Neural cell (in vitro differentiated cells): Measurements from ENCODE around the gene BRD3. TPM values are rescaled to one million over a fixed set of nuclear protein-coding genes. Genes with fewer than 3 reads are reported as not detected.

Experiments
- H2AFZ ChIP-seq: fragments of 200-600, 300-800 bp; sonication (generic), shearing (Covaris generic); 2 replicates; pipeline ENCODE4 v1.6.0; 2014; ENCODE audit warnings: low read depth, mild to moderate bottlenecking, antibody characterized with exemption, low read length, moderate library complexity
- H3F3A ChIP-seq: fragments of 200-600 bp; shearing (Covaris generic); 2 replicates; pipeline ENCODE4 v1.6.1; 2016; ENCODE audit warnings: mild to moderate bottlenecking, moderate library complexity, mixed read lengths, antibody characterized with exemption, low read length; ENCODE audit not compliant: insufficient read depth, poor library complexity, severe bottlenecking
- H3K27ac ChIP-seq: fragments of 200-600, 300-800 bp; sonication (generic), shearing (Covaris generic); 2 replicates; pipeline ENCODE4 v1.5.1; 2014; ENCODE audit warnings: mild to moderate bottlenecking, low read length, moderate library complexity
- H3K27me3 ChIP-seq: fragments of 300-800, 200-600 bp; sonication (generic), shearing (Covaris generic); 2 replicates; pipeline ENCODE4 v1.6.0; 2014; ENCODE audit warnings: mild to moderate bottlenecking, low read depth, low read length, moderate library complexity; ENCODE audit not compliant: insufficient read depth
- H3K36me3 ChIP-seq: fragments of 300-800, 200-600 bp; sonication (generic), shearing (Covaris generic); 2 replicates; pipeline ENCODE4 v1.5.1; 2014; ENCODE audit warnings: mild to moderate bottlenecking, antibody characterized with exemption, low read length, moderate library complexity; ENCODE audit not compliant: insufficient read depth
- H3K4me2 ChIP-seq: fragments of 300-800, 200-600 bp; sonication (generic), shearing (Covaris generic); 2 replicates; pipeline ENCODE4 v1.6.0; 2014; ENCODE audit warnings: mild to moderate bottlenecking, low read length
- H3K4me3 ChIP-seq: fragments of 300-800, 200-600 bp; sonication (generic), shearing (Covaris generic); 2 replicates; pipeline ENCODE4 v1.5.1; 2014; ENCODE audit warnings: mild to moderate bottlenecking, low read length, moderate library complexity
- H3K79me2 ChIP-seq: fragments of 200-600 bp; shearing (Covaris generic); replicated peaks from 2 replicates; pipeline ENCODE4 v1.6.0; 2014; ENCODE audit warnings: mild to moderate bottlenecking, low read length, moderate library complexity; ENCODE audit not compliant: insufficient read depth
- H3K9ac ChIP-seq: fragments of 300-800, 200-600 bp; sonication (generic), shearing (Covaris generic); 2 replicates; pipeline ENCODE4 v1.6.1; 2016; ENCODE audit warnings: mild to moderate bottlenecking, low read length, mixed read lengths
- H3K9me2 ChIP-seq: fragments of 200-600 bp; shearing (Covaris generic); 2 replicates; pipeline ENCODE4 v1.6.1; 2016; ENCODE audit warnings: mild to moderate bottlenecking, low read length, mixed read lengths; ENCODE audit not compliant: insufficient read depth
- H3K9me3 ChIP-seq: fragments of 200-600, 300-800 bp; sonication (generic), shearing (Covaris generic); 2 replicates; pipeline ENCODE4 v1.6.1; 2016; ENCODE audit warnings: mild to moderate bottlenecking, mixed run types, low read length, moderate library complexity, mixed read lengths
- H4K20me1 ChIP-seq: fragments of 200-600 bp; shearing (Covaris generic); 2 replicates; pipeline ENCODE4 v1.6.1; 2016; ENCODE audit warnings: mild to moderate bottlenecking, mixed run types; ENCODE audit not compliant: insufficient read depth
- CTCF ChIP-seq: fragments of 450-650 bp; IDR thresholded peaks from 2 replicates; pipeline ENCODE4 v1.5.1; 2014; ENCODE audit warnings: antibody characterized with exemption, mild to moderate bottlenecking, moderate library complexity; ENCODE audit not compliant: poor library complexity, severe bottlenecking
- EP300 ChIP-seq: fragments of 450-650 bp; conservative IDR thresholded peaks from 2 replicates; pipeline ENCODE4 v1.6.1; 2014; ENCODE audit warnings: antibody characterized with exemption, mild to moderate bottlenecking, moderate library complexity; ENCODE audit not compliant: poor library complexity, severe bottlenecking
- EZH2 ChIP-seq: fragments of 200-600, 300-800 bp; shearing (Covaris generic), sonication (generic); IDR thresholded peaks from 2 replicates; pipeline ENCODE4 v1.6.1; 2014; ENCODE audit warnings: antibody characterized with exemption, low read length, borderline replicate concordance, mild to moderate bottlenecking; ENCODE audit not compliant: insufficient read depth, poor library complexity, severe bottlenecking
- MXI1 ChIP-seq: fragments of 450-650 bp; conservative IDR thresholded peaks from 2 replicates; pipeline ENCODE4 v1.6.1; 2014; ENCODE audit warnings: antibody characterized with exemption, mild to moderate bottlenecking; ENCODE audit not compliant: poor library complexity, severe bottlenecking
- POLR2AphosphoS5 ChIP-seq: IDR thresholded peaks from 2 replicates; pipeline ENCODE4 v1.6.1; 2012
- RAD21 ChIP-seq: fragments of 450-650 bp; conservative IDR thresholded peaks from 2 replicates; pipeline ENCODE4 v1.6.1; 2014; ENCODE audit warnings: antibody characterized with exemption, mild to moderate bottlenecking, moderate library complexity
- SMC3 ChIP-seq: fragments of 450-650 bp; conservative IDR thresholded peaks from 2 replicates; pipeline ENCODE4 v1.6.1; 2014; ENCODE audit warnings: antibody characterized with exemption, mild to moderate bottlenecking, moderate library complexity; ENCODE audit not compliant: poor library complexity
- TAF1 ChIP-seq: IDR thresholded peaks from 2 replicates; pipeline ENCODE4 v1.6.1; 2012; ENCODE audit warnings: low read depth
- polyA plus RNA-seq: library from polyadenylated mRNA; depleted of rRNA; stranded (reverse); fragments of >200 nt; gene quantifications from 2 replicates; pipeline ENCODE4 v1.2.3, GENCODE V29; 2014
- TF ChIP-seq, protein P1 (sequence below): IDR thresholded peaks from 2 replicates; pipeline ENCODE4 v1.6.1; 2012; ENCODE audit warnings: borderline replicate concordance

Gene BRD3
- polyA plus RNA-seq, 1 donor from 2014 or later: 17.6 TPM

DNA sequence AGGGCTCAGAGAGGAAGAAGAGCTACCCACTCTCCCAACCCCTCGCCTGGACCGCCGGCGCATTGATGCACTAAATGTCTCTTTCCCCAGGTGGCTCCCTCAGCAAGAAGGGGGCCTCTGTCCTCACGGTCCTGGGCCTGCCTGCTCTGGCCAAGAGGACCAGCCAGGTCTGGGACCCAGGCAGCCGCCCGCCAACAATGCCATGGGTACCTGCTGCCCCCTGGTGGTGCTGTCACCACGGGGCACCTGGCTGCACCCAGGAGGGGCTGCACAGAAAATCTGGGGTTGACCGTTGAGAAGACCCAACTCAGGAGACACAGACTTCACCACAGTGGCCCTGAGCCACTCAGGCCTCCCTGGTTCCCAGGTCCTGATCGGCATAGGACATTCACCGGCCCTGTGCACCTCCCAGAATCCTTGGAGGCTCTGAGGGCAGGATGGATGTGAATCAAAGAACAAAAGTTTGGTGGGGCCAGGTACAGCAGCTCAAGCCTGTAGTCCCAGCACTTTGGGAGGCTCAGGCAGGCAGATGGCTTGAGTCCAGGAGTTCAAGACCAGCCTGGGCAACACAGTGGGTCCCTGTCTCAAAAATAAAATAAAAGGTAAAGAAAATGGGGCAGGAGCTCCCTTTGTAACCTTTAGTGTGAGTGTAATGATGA, 73.3 kb downstream of the BRD3 start:
- Histone ChIP-seq H3F3A (no peaks in the 10 kb centered on the region), H3K4me3 (no peak overlapping the region), H3K36me3 (no peaks in the 10 kb centered on the region), H3K4me2 (no peak overlapping the region), H2AFZ (no peak overlapping the region), H3K9me3 (no peaks in the 10 kb centered on the region), H3K27me3 (no peaks in the 10 kb centered on the region), H3K27ac (no peak overlapping the region), H3K9me2 (no peaks in the 10 kb centered on the region), H3K9ac (no peak overlapping the region), H3K79me2 (peaks cover 18% of the 10 kb centered on the region), H4K20me1 (no peaks in the 10 kb centered on the region)
- TF ChIP-seq RAD21 (peak; percentile 99), SMC3 (peak; percentile 99), POLR2AphosphoS5 (no peak), TAF1 (no peak), CTCF (peak; percentile 99), EZH2 (no peak), MXI1 (no peak), EP300 (peak; percentile 9)
- TF ChIP-seq, protein P1, sequence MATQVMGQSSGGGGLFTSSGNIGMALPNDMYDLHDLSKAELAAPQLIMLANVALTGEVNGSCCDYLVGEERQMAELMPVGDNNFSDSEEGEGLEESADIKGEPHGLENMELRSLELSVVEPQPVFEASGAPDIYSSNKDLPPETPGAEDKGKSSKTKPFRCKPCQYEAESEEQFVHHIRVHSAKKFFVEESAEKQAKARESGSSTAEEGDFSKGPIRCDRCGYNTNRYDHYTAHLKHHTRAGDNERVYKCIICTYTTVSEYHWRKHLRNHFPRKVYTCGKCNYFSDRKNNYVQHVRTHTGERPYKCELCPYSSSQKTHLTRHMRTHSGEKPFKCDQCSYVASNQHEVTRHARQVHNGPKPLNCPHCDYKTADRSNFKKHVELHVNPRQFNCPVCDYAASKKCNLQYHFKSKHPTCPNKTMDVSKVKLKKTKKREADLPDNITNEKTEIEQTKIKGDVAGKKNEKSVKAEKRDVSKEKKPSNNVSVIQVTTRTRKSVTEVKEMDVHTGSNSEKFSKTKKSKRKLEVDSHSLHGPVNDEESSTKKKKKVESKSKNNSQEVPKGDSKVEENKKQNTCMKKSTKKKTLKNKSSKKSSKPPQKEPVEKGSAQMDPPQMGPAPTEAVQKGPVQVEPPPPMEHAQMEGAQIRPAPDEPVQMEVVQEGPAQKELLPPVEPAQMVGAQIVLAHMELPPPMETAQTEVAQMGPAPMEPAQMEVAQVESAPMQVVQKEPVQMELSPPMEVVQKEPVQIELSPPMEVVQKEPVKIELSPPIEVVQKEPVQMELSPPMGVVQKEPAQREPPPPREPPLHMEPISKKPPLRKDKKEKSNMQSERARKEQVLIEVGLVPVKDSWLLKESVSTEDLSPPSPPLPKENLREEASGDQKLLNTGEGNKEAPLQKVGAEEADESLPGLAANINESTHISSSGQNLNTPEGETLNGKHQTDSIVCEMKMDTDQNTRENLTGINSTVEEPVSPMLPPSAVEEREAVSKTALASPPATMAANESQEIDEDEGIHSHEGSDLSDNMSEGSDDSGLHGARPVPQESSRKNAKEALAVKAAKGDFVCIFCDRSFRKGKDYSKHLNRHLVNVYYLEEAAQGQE: no peak

DNA sequence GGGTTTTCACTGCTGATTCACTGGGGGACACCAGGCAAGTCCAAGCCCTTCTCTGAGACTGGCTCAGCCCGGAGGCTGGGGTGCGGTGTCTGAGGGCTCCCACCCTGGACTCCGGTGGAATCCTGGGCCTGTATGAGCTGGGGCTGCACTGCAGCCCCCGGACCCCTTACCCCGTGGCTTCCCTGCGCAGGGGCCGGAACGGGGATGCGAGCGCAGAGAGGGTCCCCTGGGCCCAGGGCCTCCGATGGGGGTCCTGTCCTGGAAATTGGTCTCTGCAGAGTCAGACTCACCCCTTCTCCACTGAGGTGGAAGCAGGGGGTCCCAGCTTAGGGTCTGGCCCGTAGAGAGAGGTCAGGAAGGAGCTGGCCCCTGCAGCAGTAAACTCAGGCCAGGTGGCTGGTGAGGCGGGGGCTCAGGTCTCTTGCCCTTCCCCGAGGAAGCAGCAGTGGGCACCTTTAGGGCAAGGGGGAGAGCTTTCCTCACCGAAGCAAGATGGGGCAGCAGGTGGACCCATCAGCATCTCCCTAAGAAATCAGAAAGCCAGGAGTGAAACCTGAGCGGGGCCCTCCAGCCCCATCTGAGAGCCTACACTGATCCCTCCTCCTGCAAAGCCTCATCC, 74.1 kb downstream of the BRD3 start:
- Histone ChIP-seq H3K4me2 (no peak overlapping the region), H3K79me2 (peaks cover 19% of the 10 kb centered on the region), H3F3A (no peaks in the 10 kb centered on the region), H3K36me3 (no peaks in the 10 kb centered on the region), H4K20me1 (no peaks in the 10 kb centered on the region), H3K9me2 (no peaks in the 10 kb centered on the region), H3K9me3 (no peaks in the 10 kb centered on the region), H3K27me3 (no peaks in the 10 kb centered on the region), H3K4me3 (peak overlapping the region; percentile 73), H3K27ac (no peak overlapping the region), H2AFZ (no peak overlapping the region), H3K9ac (peak overlapping the region; percentile 77)
- TF ChIP-seq EP300 (no peak), SMC3 (no peak), CTCF (no peak), MXI1 (no peak), EZH2 (no peak), RAD21 (no peak), TAF1 (no peak)
- TF ChIP-seq, protein P1: no peak
